GM23338 (cell line): ENCODE measurements around the gene STOM. TPM values are rescaled to one million over a fixed set of nuclear protein-coding genes. Genes with fewer than 3 reads are reported as not detected.

Source experiments
- ATAC-seq: fragments of 200-7000 bp; cut with Tn5 transposase; 3 replicates; pipeline ENCODE4 v1.9.1; 2020
- DNase-seq: peaks from one replicate; pipeline ENCODE4 v3.0.0-alpha.2; 2015; ENCODE audit warnings: low spot score
- H2AFZ ChIP-seq: fragments of 200-600 bp; sonication (generic); 2 replicates; pipeline ENCODE4 v1.8.0; 2016; ENCODE audit warnings: antibody characterized with exemption, mild to moderate bottlenecking, moderate library complexity
- H3F3A ChIP-seq: fragments of 200-600 bp; sonication (generic); replicated peaks from 2 replicates; pipeline ENCODE4 v1.8.0; 2017; ENCODE audit warnings: antibody characterized with exemption, mixed run types, low read depth
- H3K27ac ChIP-seq: fragments of 200-600 bp; sonication (generic); 2 replicates; pipeline ENCODE4 v1.6.1; 2016; ENCODE audit warnings: low read depth
- H3K27me3 ChIP-seq: fragments of 200-600 bp; sonication (generic); 2 replicates; pipeline ENCODE4 v1.8.0; 2016; ENCODE audit warnings: mild to moderate bottlenecking, mixed run types, moderate library complexity; ENCODE audit not compliant: insufficient read depth
- H3K36me3 ChIP-seq: fragments of 200-600 bp; sonication (generic); 2 replicates; pipeline ENCODE4 v1.8.0; 2016; ENCODE audit warnings: mild to moderate bottlenecking; ENCODE audit not compliant: insufficient read depth
- H3K4me1 ChIP-seq: fragments of 200-600 bp; sonication (generic); 2 replicates; pipeline ENCODE4 v1.8.0; 2016; ENCODE audit warnings: mild to moderate bottlenecking, moderate library complexity; ENCODE audit not compliant: insufficient read depth
- H3K4me2 ChIP-seq: fragments of 200-600 bp; sonication (generic); 2 replicates; pipeline ENCODE4 v1.7.1; 2017; ENCODE audit warnings: mixed run types
- H3K4me3 ChIP-seq: fragments of 200-600 bp; sonication (generic); 2 replicates; pipeline ENCODE4 v1.6.1; 2016; ENCODE audit warnings: mixed run types
- H3K79me2 ChIP-seq: fragments of 200-600 bp; sonication (generic); replicated peaks from 2 replicates; pipeline ENCODE4 v1.8.0; 2017; ENCODE audit warnings: mild to moderate bottlenecking; ENCODE audit not compliant: insufficient read depth
- H3K9me2 ChIP-seq: fragments of 200-600 bp; sonication (generic); 2 replicates; pipeline ENCODE4 v1.8.0; 2017; ENCODE audit not compliant: insufficient read depth
- H4K20me1 ChIP-seq: fragments of 200-600 bp; sonication (generic); replicated peaks from 2 replicates; pipeline ENCODE4 v1.8.0; 2017; ENCODE audit warnings: mild to moderate bottlenecking; ENCODE audit not compliant: insufficient read depth
- H3K27ac Mint-ChIP-seq: 2 replicates; pipeline ENCODE4 v1.8.0; 2020; ENCODE audit warnings: inconsistent platforms, mild to moderate bottlenecking, moderate library complexity, mixed read lengths
- H3K27me3 Mint-ChIP-seq: 3 replicates; pipeline ENCODE4 v1.8.0; 2022; ENCODE audit warnings: low read depth, mild to moderate bottlenecking, moderate library complexity, mixed read lengths, inconsistent platforms; ENCODE audit not compliant: insufficient read depth, poor library complexity
- H3K36me3 Mint-ChIP-seq: 3 replicates; pipeline ENCODE4 v1.8.0; 2021; ENCODE audit warnings: low read depth, mild to moderate bottlenecking, inconsistent platforms, moderate library complexity, mixed read lengths
- H3K4me1 Mint-ChIP-seq: 3 replicates; pipeline ENCODE4 v1.8.0; 2020; ENCODE audit warnings: mild to moderate bottlenecking, inconsistent platforms, mixed read lengths
- H3K4me3 Mint-ChIP-seq: 3 replicates; pipeline ENCODE4 v1.8.0; 2021; ENCODE audit warnings: moderate library complexity, mild to moderate bottlenecking, inconsistent platforms, mixed read lengths
- H3K9me3 Mint-ChIP-seq: 3 replicates; pipeline ENCODE4 v1.8.0; 2020; ENCODE audit warnings: moderate library complexity, mild to moderate bottlenecking, inconsistent platforms, mixed read lengths
- CREB1 ChIP-seq: fragments of 250-450 bp; sonication (Bioruptor Pico); IDR thresholded peaks from 2 replicates; pipeline ENCODE4 v1.5.0; 2020; ENCODE audit warnings: low read depth, mild to moderate bottlenecking, moderate library complexity
- CTCF ChIP-seq, 2 experiments: fragments of 200-600 bp in 1 of 2; sonication (generic) in 1 of 2; conservative IDR thresholded peaks; 2 replicates each; pipeline versions ENCODE4 v1.5.1 to v1.6.1; 2016 to 2017; ENCODE audit warnings: antibody characterized with exemption in 2 of 2, low read depth in 2 of 2, mild to moderate bottlenecking in 2 of 2, moderate library complexity in 1 of 2
- ETS1 ChIP-seq: IDR thresholded peaks from 2 replicates; pipeline ENCODE4 v1.6.1; 2016; ENCODE audit warnings: antibody characterized with exemption
- EZH2 ChIP-seq: fragments of 200-600 bp; sonication (generic); IDR thresholded peaks from one replicate; pipeline ENCODE4 v1.8.0; 2017; ENCODE audit warnings: antibody characterized with exemption, mild to moderate bottlenecking, low read depth; ENCODE audit not compliant: unreplicated experiment
- EZH2phosphoT487 ChIP-seq: fragments of 200-600 bp; sonication (generic); IDR thresholded peaks from one replicate; pipeline ENCODE4 v1.8.1; 2018; ENCODE audit warnings: antibody characterized with exemption; ENCODE audit not compliant: unreplicated experiment
- JUNB ChIP-seq: IDR thresholded peaks from one replicate; pipeline ENCODE4 v1.6.1; 2016; ENCODE audit warnings: antibody characterized with exemption; ENCODE audit not compliant: unreplicated experiment
- NANOG ChIP-seq: IDR thresholded peaks from 2 replicates; pipeline ENCODE4 v1.6.1; 2016; ENCODE audit warnings: antibody characterized with exemption, borderline replicate concordance
- POLR2AphosphoS5 ChIP-seq: IDR thresholded peaks from 2 replicates; pipeline ENCODE4 v1.6.1; 2016; ENCODE audit warnings: antibody characterized with exemption, low read depth
- REST ChIP-seq: IDR thresholded peaks from one replicate; pipeline ENCODE4 v1.6.1; 2018; ENCODE audit warnings: antibody characterized with exemption; ENCODE audit not compliant: unreplicated experiment
- STAT1 ChIP-seq: IDR thresholded peaks from one replicate; pipeline ENCODE4 v1.6.1; 2016; ENCODE audit warnings: antibody characterized with exemption; ENCODE audit not compliant: unreplicated experiment
- ZNF114 ChIP-seq: fragments of 250-450 bp; sonication (Bioruptor Pico); IDR thresholded peaks from 2 replicates; pipeline ENCODE4 v1.5.0; 2020; ENCODE audit warnings: mild to moderate bottlenecking, moderate library complexity
- ZNF331 ChIP-seq: fragments of 250-450 bp; sonication (Bioruptor Pico); IDR thresholded peaks from 2 replicates; pipeline ENCODE4 v1.5.0; 2020; ENCODE audit warnings: low read depth, mild to moderate bottlenecking, moderate library complexity
- ZNF462 ChIP-seq: fragments of 250-450 bp; sonication (Bioruptor Pico); IDR thresholded peaks from 2 replicates; pipeline ENCODE4 v1.5.0; 2020; ENCODE audit warnings: mild to moderate bottlenecking, moderate library complexity
- polyA plus RNA-seq: library from polyadenylated mRNA; unstranded; fragments of >200 nt; fragmentation: Nextera tagmentation; extraction: Ambion mirVana; gene quantifications from 2 replicates; pipeline ENCODE4 v1.2.1, GENCODE V29; 2016
- total RNA-seq: library from RNA; depleted of rRNA; stranded (reverse); fragments of >200 nt; shearing (Covaris generic); gene quantifications from 2 replicates; pipeline ENCODE4 v1.2.3, GENCODE V29; 2014

STOM gene
- total and polyA plus RNA-seq, 2 experiments from 2014 or later = 29.4 to 51.1 TPM

- no peak overlapping the region for H3K4me3 ChIP-seq
- ATAC-seq (no peak), DNase-seq (no peak)
- Mint-ChIP-seq H3K27me3 (peaks cover 3% of the 10 kb centered on the region), H3K27ac (no peak overlapping the region), H3K9me3 (peaks cover 12% of the 10 kb centered on the region; the same call in 1 of the 3 replicates), H3K4me3 (no peak overlapping the region), H3K4me1 (peaks cover 17% of the 10 kb centered on the region), H3K36me3 (peaks cover 3% of the 10 kb centered on the region; the same call in 1 of the 3 replicates)
- H3F3A ChIP-seq = no peaks in the 10 kb centered on the region
- TF ChIP-seq ZNF114 (CRISPR knock-in tag) = no peak
- TF ChIP-seq NANOG = no peak
- no peak for TF ChIP-seq JUNB
- TF ChIP-seq STAT1 = no peak
- no peak for TF ChIP-seq REST
- TF ChIP-seq EZH2 = no peak
- no peak for TF ChIP-seq ZNF462 (CRISPR knock-in tag)
- TF ChIP-seq EZH2phosphoT487 = no peak
- TF ChIP-seq CREB1 (CRISPR knock-in tag) = no peak
- no peak for TF ChIP-seq POLR2AphosphoS5
- no peak for TF ChIP-seq ZNF331 (CRISPR knock-in tag)
- TF ChIP-seq ETS1 = no peak
- TF ChIP-seq CTCF (conservative IDR thresholded peaks at IDR 0.05; ENCODE audit: low read depth in 2 of 2) = no peak
- no peaks in the 10 kb centered on the region for H3K79me2 ChIP-seq
- H3K27me3 ChIP-seq = no peaks in the 10 kb centered on the region
- H4K20me1 ChIP-seq = no peaks in the 10 kb centered on the region
- H2AFZ ChIP-seq = no peak overlapping the region
- H3K9me2 ChIP-seq = no peaks in the 10 kb centered on the region
- H3K36me3 ChIP-seq = no peaks in the 10 kb centered on the region
- no peaks in the 10 kb centered on the region for H3K4me1 ChIP-seq
- H3K4me2 ChIP-seq = no peak overlapping the region
- H3K27ac ChIP-seq = no peak overlapping the region
These were observed 24.2 kb upstream of the STOM start for GRCh38 chr9:121394292-121394691.
